Fibroblast of skin of left quadriceps (primary cell): ENCODE measurements around the gene B4GAT1.

Experiments used
- DNase-seq, 2 experiments: peaks; one replicate each; pipeline ENCODE4 v3.0.0-alpha.2; 2013; ENCODE audit warnings: low read depth in 2 of 2

Gene B4GAT1

DNA sequence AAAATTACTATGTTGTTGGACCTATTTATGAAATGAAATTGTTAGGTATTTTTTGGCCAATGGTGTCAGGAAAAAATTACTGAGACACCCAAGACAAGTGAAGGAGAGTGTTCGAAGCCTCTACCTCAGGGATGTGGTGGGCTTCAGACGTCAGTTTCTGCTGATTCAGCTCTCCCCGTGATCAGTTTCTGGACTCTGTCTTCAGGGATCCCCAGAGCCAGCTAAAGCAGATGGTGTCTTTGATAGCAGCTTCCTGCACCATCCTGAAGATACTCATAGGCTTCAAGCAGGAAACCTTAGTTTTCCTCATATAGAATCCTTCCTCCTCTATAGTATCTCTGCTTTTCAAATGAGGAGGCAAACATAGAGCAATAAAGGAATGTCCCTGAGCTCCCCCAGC is 38.0 kb downstream of the B4GAT1 start:
- no peak for DNase-seq

DNA sequence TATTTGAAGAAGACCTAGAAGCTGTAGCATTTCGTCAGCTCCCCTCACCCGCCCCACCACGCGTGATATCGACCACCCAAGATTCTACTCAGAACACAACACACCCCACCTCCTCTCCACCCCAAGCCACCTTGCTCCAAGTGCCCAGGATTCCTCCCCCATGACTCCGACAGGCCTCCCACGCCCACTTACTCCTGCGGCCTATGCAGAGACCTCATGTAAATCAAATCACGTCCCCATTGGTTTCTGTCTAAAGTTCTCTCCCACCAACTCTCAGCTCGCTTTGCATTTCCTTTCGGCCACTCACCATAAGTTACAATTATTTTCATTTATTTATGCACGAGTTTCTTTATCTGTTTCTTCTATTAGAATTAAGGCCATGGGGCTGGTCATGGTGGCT is 44.8 kb downstream of the B4GAT1 start:
- no peak for DNase-seq

DNA sequence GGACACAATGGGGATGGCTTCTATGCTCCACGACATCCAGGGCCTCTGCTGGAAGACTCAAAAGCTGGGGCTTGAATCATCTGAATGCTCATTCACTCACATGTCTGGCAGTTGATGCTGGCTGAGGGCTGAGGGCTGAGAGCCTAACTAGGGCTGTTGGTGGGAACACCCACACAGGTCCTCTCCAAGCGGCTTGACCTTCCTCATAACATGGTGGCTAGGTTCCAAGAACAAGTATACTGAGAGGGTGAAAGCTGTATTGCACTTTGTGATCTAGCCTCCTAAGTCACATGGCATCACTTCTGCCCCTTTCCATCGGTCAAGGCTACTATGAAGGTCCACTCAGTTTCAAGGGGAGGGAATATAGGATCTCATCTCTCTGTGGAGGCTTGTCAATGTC is 48.2 kb downstream of the B4GAT1 start:
- DNase-seq: no peak

GRCh38 chr11:66297610-66298009 is 49.8 kb downstream of the B4GAT1 start:
- DNase-seq: no peak
